Peyer's patch (tissue), 4 donors: ENCODE measurements around the gene SMAD5.

Experiments used
- POLR2A ChIP-seq, 2 donors: fragments of 450-650 bp; IDR thresholded peaks; one replicate each; pipeline ENCODE4 v1.5.1; 2017; ENCODE audit warnings: antibody characterized with exemption in 2 of 2, mild to moderate bottlenecking in 2 of 2, moderate library complexity in 2 of 2
- TF ChIP-seq, protein P1 (sequence below), 6 experiments: fragments of 450-650 bp in 4 of 6; fragments of 200-600 bp in 2 of 6; sonication (generic) in 1 of 6; IDR thresholded peaks; one replicate each; pipeline ENCODE4 v1.5.1; 2017 to 2019; ENCODE audit warnings: antibody characterized with exemption in 6 of 6, mild to moderate bottlenecking in 3 of 6, moderate library complexity in 1 of 6

DNA sequence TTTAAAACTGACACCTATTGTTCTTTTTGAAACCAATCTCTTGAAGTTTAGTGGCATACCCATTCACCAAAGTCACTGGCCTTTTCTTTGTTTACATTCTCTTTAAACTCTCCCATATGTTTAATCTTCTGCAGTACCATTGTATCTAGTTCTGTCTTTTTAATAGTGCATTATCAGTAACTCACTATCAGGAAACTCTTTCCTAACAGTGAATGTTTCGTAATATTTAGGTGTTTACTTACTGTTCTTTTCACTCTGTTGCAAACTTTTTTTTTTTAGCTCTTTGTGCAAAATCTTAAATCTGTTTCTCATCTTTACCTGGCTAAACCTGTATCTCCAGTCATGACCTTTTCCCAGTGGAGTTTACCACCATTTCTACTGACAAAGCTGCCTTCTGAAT lies 17.2 kb downstream of the SMAD5 start:
- TF ChIP-seq POLR2A (IDR thresholded peaks at IDR 0.05): no peak
- TF ChIP-seq, protein P1, sequence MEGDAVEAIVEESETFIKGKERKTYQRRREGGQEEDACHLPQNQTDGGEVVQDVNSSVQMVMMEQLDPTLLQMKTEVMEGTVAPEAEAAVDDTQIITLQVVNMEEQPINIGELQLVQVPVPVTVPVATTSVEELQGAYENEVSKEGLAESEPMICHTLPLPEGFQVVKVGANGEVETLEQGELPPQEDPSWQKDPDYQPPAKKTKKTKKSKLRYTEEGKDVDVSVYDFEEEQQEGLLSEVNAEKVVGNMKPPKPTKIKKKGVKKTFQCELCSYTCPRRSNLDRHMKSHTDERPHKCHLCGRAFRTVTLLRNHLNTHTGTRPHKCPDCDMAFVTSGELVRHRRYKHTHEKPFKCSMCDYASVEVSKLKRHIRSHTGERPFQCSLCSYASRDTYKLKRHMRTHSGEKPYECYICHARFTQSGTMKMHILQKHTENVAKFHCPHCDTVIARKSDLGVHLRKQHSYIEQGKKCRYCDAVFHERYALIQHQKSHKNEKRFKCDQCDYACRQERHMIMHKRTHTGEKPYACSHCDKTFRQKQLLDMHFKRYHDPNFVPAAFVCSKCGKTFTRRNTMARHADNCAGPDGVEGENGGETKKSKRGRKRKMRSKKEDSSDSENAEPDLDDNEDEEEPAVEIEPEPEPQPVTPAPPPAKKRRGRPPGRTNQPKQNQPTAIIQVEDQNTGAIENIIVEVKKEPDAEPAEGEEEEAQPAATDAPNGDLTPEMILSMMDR (IDR thresholded peaks at IDR 0.05): no peak
